ENCODE data around the gene GARIN5B. TPM values are rescaled to one million over a fixed set of nuclear protein-coding genes. Genes with fewer than 3 reads are reported as not detected.

Gene GARIN5B
- total RNA-seq, 1 donor from 2014 or later = not detected

DNA sequence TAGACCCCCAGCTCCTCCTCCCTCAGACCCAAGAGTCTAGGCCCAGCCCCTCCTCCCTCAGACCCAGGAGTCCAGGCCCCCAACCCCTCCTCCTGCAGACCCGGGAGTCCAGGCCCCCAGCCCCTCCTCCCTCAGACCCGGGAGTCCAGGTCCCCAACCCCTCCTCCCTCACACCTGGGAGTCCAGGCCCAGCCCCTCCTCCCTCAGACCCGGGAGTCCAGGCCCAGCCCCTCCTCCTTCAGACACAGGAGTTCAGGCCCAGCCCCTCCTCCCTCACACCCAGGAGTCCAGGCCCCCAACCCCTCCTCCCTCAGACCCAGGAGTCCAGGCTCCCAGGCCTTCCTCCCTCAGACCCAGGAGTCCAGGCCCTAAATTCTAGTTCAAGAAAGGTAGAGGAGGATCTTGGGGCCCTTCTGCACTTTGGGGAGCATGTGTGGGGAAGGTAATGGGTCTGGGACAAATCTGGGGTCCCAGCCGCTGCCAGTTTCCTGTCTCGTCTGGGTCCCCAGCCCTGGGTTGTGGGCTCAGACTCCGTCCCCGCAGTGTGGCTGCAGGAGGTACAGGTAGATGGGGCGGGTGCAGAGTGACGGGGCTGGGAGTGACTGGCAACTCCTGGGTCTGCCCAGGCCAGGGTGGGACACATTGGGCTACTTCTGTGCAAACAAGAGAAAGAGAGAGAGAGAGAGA lies 10.4 kb upstream of the GARIN5B start:
- no peak for ATAC-seq
- intact Hi-C loops (cut with micrococcal nuclease) = no loop called here
- no peak for DNase-seq

DNA sequence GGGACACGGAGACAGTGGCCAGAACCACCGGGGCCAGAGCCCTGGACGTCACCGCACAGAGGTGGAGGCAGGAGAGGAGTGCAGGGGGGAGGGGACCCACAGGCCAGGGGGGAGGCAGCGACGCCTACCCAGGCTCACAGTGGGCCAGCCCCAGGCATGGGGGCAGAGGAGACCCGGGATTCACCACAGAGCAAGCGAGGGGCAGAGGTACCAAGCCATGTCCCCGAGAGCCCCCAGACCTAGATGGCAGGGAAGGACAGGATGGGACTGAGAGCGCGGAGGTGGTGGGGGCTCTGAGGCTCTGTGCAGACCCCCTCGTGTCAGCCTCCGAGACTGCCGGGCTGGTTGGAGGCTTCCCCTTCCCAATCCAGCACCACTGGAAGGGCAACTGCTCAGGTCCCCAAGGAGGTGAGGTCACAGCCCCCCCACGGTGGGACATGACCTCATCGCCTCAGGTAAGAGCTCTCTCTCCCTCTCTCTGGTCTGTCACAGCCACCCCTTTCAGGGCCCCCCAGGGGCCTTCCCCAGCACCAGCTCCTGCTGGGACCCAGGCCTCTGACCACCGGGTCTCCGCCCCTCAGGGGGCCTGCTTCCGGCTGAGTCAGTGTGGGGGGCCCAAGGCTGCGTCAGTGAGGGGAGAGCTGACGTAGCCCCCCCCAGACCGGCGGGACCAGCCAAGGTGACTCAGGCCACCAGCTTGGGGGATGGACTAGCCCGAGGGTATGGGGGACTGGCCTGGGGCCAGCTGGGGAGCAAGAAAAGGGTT lies 9.4 kb upstream of the GARIN5B start:
- DNase-seq (no peak), ATAC-seq (no peak)
- intact Hi-C loops (cut with micrococcal nuclease) = no loop called here

- intact Hi-C loops (cut with micrococcal nuclease) = no loop called here
- DNase-seq = no peak
- ATAC-seq = no peak
Observed at GRCh38 chr19:55370305-55370988, 7.4 kb upstream of the GARIN5B start, which contains the start of gene IL11. IL11 (minus strand) TSS chr19:55370463; CDS start chr19:55370310, 153 bp downstream.

DNA sequence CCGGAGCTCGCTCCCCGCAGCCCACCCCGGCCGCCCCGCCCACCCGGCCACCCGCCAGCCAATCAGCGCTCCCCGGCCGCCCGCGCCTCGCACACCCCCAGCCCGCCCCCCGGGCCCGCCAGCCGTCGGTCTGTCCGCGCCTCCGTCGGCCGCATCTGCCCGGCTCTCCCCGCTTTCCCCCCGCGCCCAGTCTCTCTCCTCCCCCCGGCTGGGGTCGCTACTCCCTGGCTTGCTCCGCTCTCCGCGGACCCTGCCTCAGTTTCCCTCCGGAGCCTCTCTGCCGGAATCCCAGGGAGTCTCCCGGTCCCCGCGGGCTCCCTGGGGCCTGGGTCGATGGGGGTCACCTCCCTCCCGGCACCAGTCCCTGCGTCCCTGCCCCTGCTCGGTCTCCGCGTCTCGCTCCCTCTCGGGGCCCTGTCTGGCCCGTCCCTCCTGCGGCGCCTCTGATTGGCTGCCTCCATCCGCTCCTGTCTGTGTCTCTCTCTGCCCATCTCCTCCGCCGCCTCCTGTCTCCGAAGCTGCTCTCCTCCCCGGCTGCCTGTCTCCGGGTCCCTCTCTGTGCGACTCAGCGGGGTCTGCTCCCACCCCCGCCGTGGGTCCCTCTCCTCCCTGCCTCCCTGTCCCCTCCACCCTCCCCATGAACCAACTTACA lies 6.7 kb upstream of the GARIN5B start:
- peak; percentile 34 for ATAC-seq
- no peak for DNase-seq
- intact Hi-C loops (cut with micrococcal nuclease) = no loop called here

DNA sequence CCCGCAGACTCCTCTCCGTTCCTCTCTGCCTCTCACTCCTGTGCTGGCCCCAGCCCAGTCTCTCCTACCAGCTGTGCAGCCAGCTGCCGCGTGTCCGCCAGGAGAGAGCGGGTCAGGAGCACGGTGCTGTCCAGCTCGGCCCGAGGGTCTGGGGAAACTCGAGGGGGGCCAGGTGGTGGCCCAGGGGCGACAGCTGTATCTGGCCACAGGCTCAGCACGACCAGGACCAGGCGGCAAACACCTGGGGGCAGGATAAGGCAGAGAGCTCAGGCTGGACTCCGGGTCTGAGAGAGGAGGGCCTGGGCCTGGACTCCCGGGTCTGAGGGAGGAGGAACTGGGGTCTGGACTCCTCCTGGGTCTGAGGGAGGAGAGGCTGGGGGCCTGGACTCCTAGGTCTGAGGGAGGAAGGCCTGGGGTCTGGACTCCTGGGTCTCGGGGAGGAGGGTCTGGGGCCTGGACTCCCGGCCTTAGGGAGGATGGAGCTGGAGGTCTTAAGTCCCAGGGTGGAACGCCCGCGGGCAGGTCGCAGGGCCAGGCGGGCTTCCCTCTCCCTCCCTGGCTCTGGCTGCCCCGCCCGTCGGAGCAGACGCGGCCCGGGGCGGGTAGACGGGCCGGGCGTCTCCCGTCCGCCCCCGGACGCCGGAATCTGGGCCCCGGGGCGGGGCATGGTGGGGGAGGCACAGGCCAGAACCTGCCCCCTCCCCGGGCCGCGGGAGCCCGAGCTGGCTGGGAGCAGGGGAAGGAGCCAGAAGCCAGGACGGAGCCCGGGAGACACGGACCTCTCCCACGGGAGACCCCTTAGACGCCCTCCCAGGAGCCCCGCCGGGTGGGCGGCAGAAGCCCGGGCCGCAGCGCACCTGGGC lies 5.9 kb upstream of the GARIN5B start:
- ATAC-seq = peak; percentile 62
- intact Hi-C loops (cut with micrococcal nuclease) = no loop called here
- peak; percentile 41 for DNase-seq

DNA sequence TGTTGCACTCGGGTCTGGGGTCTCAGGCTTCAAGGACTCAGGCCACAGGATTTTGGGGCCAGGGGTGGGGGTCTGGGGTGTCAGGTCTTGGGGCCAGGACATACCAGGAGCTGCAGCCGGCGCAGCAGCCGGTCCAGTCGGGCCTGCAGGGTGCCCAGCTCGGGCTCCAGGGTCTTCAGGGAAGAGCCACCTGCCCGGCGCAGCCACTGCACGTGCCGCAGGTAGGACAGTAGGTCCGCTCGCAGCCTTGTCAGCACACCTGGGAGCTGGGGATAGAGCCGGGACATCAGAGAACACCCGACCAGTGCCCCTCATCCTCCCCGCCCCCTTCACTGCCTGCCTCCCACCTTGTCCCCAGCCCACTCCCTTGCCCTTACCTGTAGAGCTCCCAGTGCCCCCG lies 5.0 kb upstream of the GARIN5B start:
- intact Hi-C loops (cut with micrococcal nuclease) = no loop called here
- no peak for ATAC-seq
- no peak for DNase-seq

DNA sequence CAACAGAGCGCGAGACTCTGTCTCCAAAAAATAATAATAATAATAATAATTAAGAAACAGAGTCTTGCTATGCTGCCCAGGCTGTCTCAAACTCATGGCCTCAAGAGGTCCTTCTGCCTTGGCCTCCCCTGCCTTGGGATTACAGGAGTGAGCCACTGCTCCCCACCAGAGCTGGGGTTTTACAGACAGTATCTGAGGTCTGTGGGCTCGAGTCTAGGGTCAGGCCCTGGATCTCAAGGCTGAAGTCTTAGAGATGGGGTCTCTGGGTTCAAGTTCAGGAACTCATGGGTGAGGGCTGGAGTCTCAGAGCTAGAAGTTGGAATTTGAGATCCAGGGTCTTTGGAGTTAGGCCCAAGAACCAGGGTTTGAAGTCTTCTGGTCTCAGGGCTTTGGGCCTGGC lies 3.7 kb upstream of the GARIN5B start:
- ATAC-seq = no peak
- intact Hi-C loops (cut with micrococcal nuclease) = no loop called here

DNA sequence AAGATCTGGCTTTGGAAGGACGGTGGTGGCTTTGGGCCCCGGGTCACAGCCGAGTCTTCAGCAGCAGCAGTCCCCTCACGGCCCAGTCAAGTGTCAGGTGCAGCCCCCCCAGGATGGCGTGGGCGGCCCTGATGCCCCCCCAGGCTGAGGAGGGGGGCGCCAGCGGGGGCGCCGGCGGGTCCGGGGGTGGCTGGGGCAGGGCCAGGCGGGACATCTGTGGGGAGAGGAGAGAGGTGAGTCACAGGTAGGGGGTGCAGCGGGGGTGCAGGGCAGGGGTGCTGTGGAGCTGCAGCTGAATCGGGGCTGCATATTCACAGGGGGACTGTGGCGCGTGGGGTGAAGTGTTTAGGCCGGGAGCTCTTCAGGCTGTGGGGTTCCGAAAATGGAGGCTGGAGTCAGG lies 2.9 kb upstream of the GARIN5B start:
- no peak for DNase-seq
- intact Hi-C loops (cut with micrococcal nuclease) = no loop called here

More for the DNA sequence above, 3.7 kb upstream of the GARIN5B start:
- DNase-seq = no peak

GRCh38 chr19:55365245-55365644 lies 2.2 kb upstream of the GARIN5B start:
- no peak for DNase-seq
- ATAC-seq = no peak
- intact Hi-C loops (cut with micrococcal nuclease) = no loop called here

More for the DNA sequence above, 2.9 kb upstream of the GARIN5B start:
- ATAC-seq = no peak

DNA sequence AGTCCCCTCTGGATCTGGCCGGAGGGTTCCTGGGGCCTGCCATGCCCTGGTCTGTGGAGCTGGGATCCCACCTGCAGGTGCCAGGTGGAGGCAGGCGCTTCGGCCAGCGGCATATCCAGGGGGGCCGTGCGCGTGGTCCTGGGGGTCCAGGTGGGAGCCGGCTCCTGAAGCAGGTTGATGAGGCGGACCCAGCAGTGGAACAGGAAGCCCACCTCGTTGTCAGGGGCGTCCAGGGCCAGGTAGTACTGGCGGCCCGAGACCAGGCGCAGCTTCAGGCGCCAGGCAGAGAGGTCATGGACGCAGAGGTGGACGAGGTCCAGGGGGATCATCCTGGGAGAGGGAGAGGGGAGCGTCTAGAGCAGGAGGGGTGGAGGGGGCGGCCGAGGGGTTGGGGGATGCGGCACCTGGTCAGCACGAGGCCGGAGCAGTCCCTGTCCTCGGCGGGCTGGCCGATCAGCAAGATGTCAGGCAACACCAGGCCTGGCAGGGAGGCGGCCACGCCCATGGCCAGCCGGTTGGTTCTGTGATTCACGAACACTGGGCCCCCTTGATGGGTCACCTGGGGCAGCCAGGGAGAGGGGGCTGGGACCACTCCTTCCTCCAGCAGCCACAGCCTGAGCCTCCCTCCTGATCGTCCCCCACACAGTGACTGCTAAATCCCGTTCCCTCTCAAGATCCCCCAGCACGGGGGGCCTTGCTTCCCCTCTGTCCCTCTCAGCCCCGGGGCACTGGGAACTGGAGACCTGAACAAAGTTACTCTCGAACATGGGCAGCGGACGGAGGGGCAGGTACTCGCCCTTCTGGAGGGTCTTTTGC lies 678 bp downstream of the GARIN5B start:
- ATAC-seq (no peak), DNase-seq (no peak)
- intact Hi-C loops (cut with micrococcal nuclease) = no loop called here

GRCh38 chr19:55360902-55361301 lies 2.2 kb downstream of the GARIN5B start:
- DNase-seq (no peak), ATAC-seq (no peak)
- intact Hi-C loops (cut with micrococcal nuclease) = no loop called here

DNA sequence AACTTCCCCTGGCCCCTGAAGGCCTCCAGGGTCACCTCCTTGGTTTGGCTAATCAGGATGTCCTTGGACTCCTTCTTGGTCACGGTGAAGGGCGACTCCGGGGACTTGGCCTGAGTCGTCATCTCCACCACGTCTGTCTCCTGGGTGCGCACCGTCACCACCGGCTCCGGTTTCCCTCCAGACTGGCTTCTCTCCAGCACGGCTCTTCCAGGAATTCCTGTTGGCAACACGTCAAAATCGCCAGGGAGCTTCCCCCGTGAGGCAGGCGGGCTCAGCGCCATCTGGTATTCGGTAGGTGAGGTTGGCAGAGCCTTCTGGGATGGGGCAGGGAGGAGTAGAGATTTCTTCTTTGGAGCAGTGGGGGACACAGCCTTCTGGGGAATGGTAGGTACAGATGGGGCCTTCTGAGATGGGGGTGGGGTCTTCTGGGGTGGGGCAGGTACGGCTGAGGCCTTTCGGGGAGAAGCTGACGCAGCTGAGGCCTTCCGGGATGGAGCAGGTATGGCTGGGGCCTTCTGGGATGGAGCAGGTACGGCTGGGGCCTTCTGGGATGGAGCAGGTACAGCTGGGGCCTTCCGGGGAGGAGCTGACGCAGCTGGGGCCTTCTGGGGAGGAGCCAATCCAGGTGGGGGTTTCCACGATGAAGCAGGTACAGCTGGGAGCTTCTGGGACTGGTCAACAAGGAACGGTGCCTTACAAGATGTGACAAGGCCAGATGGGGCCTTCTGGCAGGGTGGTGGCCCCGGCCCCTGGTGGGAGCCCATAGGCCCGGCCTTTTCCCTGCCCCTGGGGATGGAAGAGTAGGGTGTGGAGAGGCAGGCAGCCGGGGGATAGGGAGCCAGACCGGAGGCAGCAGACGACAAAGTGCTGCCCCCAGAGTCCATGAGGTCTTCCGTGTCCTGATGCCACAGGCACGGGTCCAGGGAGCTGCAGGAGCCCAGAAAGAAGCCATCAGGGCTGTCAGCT lies 3.8 kb downstream of the GARIN5B start:
- ATAC-seq (no peak), DNase-seq (no peak)
- intact Hi-C loops (cut with micrococcal nuclease) = no loop called here

- DNase-seq (no peak), ATAC-seq (no peak)
- intact Hi-C loops (cut with micrococcal nuclease) = no loop called here
Observed at GRCh38 chr19:55358493-55358892, 4.6 kb downstream of the GARIN5B start.

DNA sequence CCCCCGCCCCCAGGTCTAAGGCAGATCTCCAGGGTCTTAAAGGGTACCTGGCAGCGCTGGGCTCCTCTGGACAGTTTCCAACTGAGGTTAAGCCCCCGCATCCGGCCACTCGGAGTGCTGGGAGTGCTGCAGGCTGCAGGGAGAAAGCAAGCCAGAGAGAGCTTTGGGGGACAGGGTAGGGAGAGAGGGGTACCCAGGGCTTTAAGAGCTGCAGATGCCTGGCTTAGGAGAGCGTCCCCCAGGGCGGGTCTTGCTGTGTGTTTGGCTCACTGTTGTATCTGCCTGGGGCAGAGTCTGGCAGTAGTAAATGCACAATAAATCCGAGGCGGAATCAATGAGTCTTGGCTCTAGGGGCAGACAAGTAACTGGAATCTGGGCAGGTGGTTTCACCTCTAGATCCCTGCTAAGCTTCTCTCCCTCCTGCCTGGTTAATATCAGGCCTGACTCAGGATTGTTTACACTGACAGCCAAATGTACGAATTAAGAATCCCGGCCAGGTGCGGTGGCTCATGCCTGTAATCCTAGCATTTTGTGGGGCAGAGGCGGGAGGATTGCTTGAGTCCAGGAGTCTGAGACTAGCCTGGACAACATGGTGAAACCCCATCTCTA lies 7.7 kb downstream of the GARIN5B start:
- ATAC-seq = no peak
- intact Hi-C loops (cut with micrococcal nuclease) = no loop called here
- DNase-seq = no peak

GRCh38 chr19:55354698-55355212 lies 8.3 kb downstream of the GARIN5B start, which contains the start of gene COX6B2:
COX6B2 (minus strand) TSS chr19:55354719; CDS start chr19:55354521, 198 bp downstream.
- DNase-seq = no peak
- intact Hi-C loops (cut with micrococcal nuclease) = no loop called here
- no peak for ATAC-seq
